Stimulated activated memory B cell treated with anti-CD40 and anti-IgM and Interleukin-4, amounts not matched to agents 10 μg/mL and 1 μg/mL and 100 μg/mL, for 72 hours (primary cell): Measurements from ENCODE around the gene MANSC4.

Experiments used
- ATAC-seq: fragments of 150-1000 bp; cut with Tn5 transposase; 2 replicates; pipeline ENCODE4 v1.10.0; 2021
- H3K27ac Mint-ChIP-seq: one replicate; pipeline ENCODE4 v1.8.0; 2022; ENCODE audit warnings: mild to moderate bottlenecking, mixed read lengths
- H3K27me3 Mint-ChIP-seq: one replicate; pipeline ENCODE4 v1.8.0; 2022; ENCODE audit warnings: mixed read lengths
- H3K36me3 Mint-ChIP-seq: one replicate; pipeline ENCODE4 v1.8.0; 2022; ENCODE audit warnings: mixed read lengths
- H3K4me1 Mint-ChIP-seq: one replicate; pipeline ENCODE4 v1.8.0; 2022; ENCODE audit warnings: mixed read lengths
- H3K4me3 Mint-ChIP-seq: one replicate; pipeline ENCODE4 v1.8.0; 2022; ENCODE audit warnings: mild to moderate bottlenecking, moderate library complexity, mixed read lengths
- H3K9me3 Mint-ChIP-seq: one replicate; pipeline ENCODE4 v1.8.0; 2022; ENCODE audit warnings: mixed read lengths

The MANSC4 gene

GRCh38 chr12:27808841-27809240, 28.8 kb upstream of the MANSC4 start:
- Mint-ChIP-seq H3K4me3 (no peak overlapping the region), H3K27me3 (peaks cover 13% of the 10 kb centered on the region), H3K4me1 (peaks cover 4% of the 10 kb centered on the region), H3K9me3 (no peaks in the 10 kb centered on the region), H3K36me3 (no peaks in the 10 kb centered on the region), H3K27ac (no peak overlapping the region)
- no peak for ATAC-seq

- no peaks in the 10 kb centered on the region for H3K36me3 Mint-ChIP-seq
- H3K27ac Mint-ChIP-seq, result no peak overlapping the region
- ATAC-seq, result no peak
- no peaks in the 10 kb centered on the region for H3K9me3 Mint-ChIP-seq
- H3K4me1 Mint-ChIP-seq, result peaks cover 4% of the 10 kb centered on the region
- no peak overlapping the region for H3K4me3 Mint-ChIP-seq
- peaks cover 13% of the 10 kb centered on the region for H3K27me3 Mint-ChIP-seq
Measured at GRCh38 chr12:27807063-27807703, 27.1 kb upstream of the MANSC4 start.

GRCh38 chr12:27806259-27806658, 26.2 kb upstream of the MANSC4 start:
- H3K27ac Mint-ChIP-seq, result no peak overlapping the region
- H3K4me1 Mint-ChIP-seq, result peaks cover 4% of the 10 kb centered on the region
- H3K36me3 Mint-ChIP-seq, result no peaks in the 10 kb centered on the region
- H3K9me3 Mint-ChIP-seq, result no peaks in the 10 kb centered on the region
- H3K4me3 Mint-ChIP-seq, result no peak overlapping the region
- H3K27me3 Mint-ChIP-seq, result peaks cover 13% of the 10 kb centered on the region
- ATAC-seq, result no peak

GRCh38 chr12:27805238-27805637, 25.2 kb upstream of the MANSC4 start:
- H3K27ac Mint-ChIP-seq, result no peak overlapping the region

GRCh38 chr12:27802936-27803335, 22.9 kb upstream of the MANSC4 start:
- H3K36me3 Mint-ChIP-seq, result peaks cover under 1% of the 10 kb centered on the region
- ATAC-seq, result no peak
- no peak overlapping the region for H3K4me3 Mint-ChIP-seq
- no peaks in the 10 kb centered on the region for H3K9me3 Mint-ChIP-seq
- no peak overlapping the region for H3K27ac Mint-ChIP-seq
- H3K27me3 Mint-ChIP-seq, result peaks cover 6% of the 10 kb centered on the region
- peaks cover 4% of the 10 kb centered on the region for H3K4me1 Mint-ChIP-seq

More at GRCh38 chr12:27805238-27805637, 25.2 kb upstream of the MANSC4 start:
- Mint-ChIP-seq H3K9me3 (no peaks in the 10 kb centered on the region), H3K27me3 (peaks cover 13% of the 10 kb centered on the region), H3K4me3 (no peak overlapping the region), H3K36me3 (no peaks in the 10 kb centered on the region), H3K4me1 (peaks cover 4% of the 10 kb centered on the region)
- ATAC-seq, result no peak

GRCh38 chr12:27802511-27802910, 22.5 kb upstream of the MANSC4 start:
- no peak overlapping the region for H3K27ac Mint-ChIP-seq
- H3K9me3 Mint-ChIP-seq, result no peaks in the 10 kb centered on the region
- peaks cover 5% of the 10 kb centered on the region for H3K36me3 Mint-ChIP-seq
- peaks cover 1% of the 10 kb centered on the region for H3K27me3 Mint-ChIP-seq
- ATAC-seq, result no peak
- H3K4me3 Mint-ChIP-seq, result no peak overlapping the region
- H3K4me1 Mint-ChIP-seq, result peaks cover 4% of the 10 kb centered on the region

GRCh38 chr12:27801630-27802029, 21.6 kb upstream of the MANSC4 start:
- H3K27ac Mint-ChIP-seq, result no peak overlapping the region
- H3K27me3 Mint-ChIP-seq, result no peaks in the 10 kb centered on the region
- ATAC-seq, result no peak
- peaks cover 14% of the 10 kb centered on the region for H3K36me3 Mint-ChIP-seq
- no peak overlapping the region for H3K4me3 Mint-ChIP-seq
- H3K9me3 Mint-ChIP-seq, result no peaks in the 10 kb centered on the region
- H3K4me1 Mint-ChIP-seq, result peaks cover 4% of the 10 kb centered on the region

- H3K4me1 Mint-ChIP-seq, result peaks cover 4% of the 10 kb centered on the region
- ATAC-seq, result no peak
- H3K36me3 Mint-ChIP-seq, result peaks cover 15% of the 10 kb centered on the region
- H3K4me3 Mint-ChIP-seq, result no peak overlapping the region
- no peaks in the 10 kb centered on the region for H3K9me3 Mint-ChIP-seq
- no peaks in the 10 kb centered on the region for H3K27me3 Mint-ChIP-seq
- no peak overlapping the region for H3K27ac Mint-ChIP-seq
Measured at GRCh38 chr12:27800819-27801218, 20.8 kb upstream of the MANSC4 start.

- H3K4me3 Mint-ChIP-seq, result no peak overlapping the region
- no peak overlapping the region for H3K27ac Mint-ChIP-seq
- H3K9me3 Mint-ChIP-seq, result no peaks in the 10 kb centered on the region
- no peaks in the 10 kb centered on the region for H3K27me3 Mint-ChIP-seq
- ATAC-seq, result no peak
- peaks cover 34% of the 10 kb centered on the region for H3K36me3 Mint-ChIP-seq
- no peaks in the 10 kb centered on the region for H3K4me1 Mint-ChIP-seq
Measured at GRCh38 chr12:27797301-27798025, 17.4 kb upstream of the MANSC4 start.

- no peaks in the 10 kb centered on the region for H3K4me1 Mint-ChIP-seq
- no peaks in the 10 kb centered on the region for H3K9me3 Mint-ChIP-seq
- no peak for ATAC-seq
- H3K27ac Mint-ChIP-seq, result no peak overlapping the region
- peaks cover 46% of the 10 kb centered on the region for H3K36me3 Mint-ChIP-seq
- no peak overlapping the region for H3K4me3 Mint-ChIP-seq
- no peaks in the 10 kb centered on the region for H3K27me3 Mint-ChIP-seq
Measured at GRCh38 chr12:27796128-27796527, 16.1 kb upstream of the MANSC4 start.

- H3K27ac Mint-ChIP-seq, result no peak overlapping the region
- H3K36me3 Mint-ChIP-seq, result peaks cover 46% of the 10 kb centered on the region
- H3K27me3 Mint-ChIP-seq, result no peaks in the 10 kb centered on the region
- no peak overlapping the region for H3K4me3 Mint-ChIP-seq
- H3K9me3 Mint-ChIP-seq, result no peaks in the 10 kb centered on the region
- ATAC-seq, result no peak
- H3K4me1 Mint-ChIP-seq, result no peaks in the 10 kb centered on the region
Measured at GRCh38 chr12:27794818-27795584, 15.0 kb upstream of the MANSC4 start.

GRCh38 chr12:27790179-27790578, 10.1 kb upstream of the MANSC4 start:
- peaks cover 27% of the 10 kb centered on the region for H3K36me3 Mint-ChIP-seq
- ATAC-seq, result no peak
- H3K4me1 Mint-ChIP-seq, result peaks cover 6% of the 10 kb centered on the region
- no peaks in the 10 kb centered on the region for H3K27me3 Mint-ChIP-seq
- H3K9me3 Mint-ChIP-seq, result no peaks in the 10 kb centered on the region
- H3K27ac Mint-ChIP-seq, result no peak overlapping the region
- no peak overlapping the region for H3K4me3 Mint-ChIP-seq

- H3K4me3 Mint-ChIP-seq, result no peak overlapping the region
- H3K36me3 Mint-ChIP-seq, result peaks cover 12% of the 10 kb centered on the region
- peaks cover 14% of the 10 kb centered on the region for H3K4me1 Mint-ChIP-seq
- ATAC-seq, result no peak
- H3K27me3 Mint-ChIP-seq, result no peaks in the 10 kb centered on the region
- H3K27ac Mint-ChIP-seq, result no peak overlapping the region
- H3K9me3 Mint-ChIP-seq, result no peaks in the 10 kb centered on the region
Measured at GRCh38 chr12:27787559-27787958, 7.5 kb upstream of the MANSC4 start.

GRCh38 chr12:27785882-27786570, 6.0 kb upstream of the MANSC4 start:
- Mint-ChIP-seq H3K4me1 (peaks cover 29% of the 10 kb centered on the region), H3K27ac (no peak overlapping the region), H3K36me3 (peaks cover 6% of the 10 kb centered on the region), H3K27me3 (no peaks in the 10 kb centered on the region), H3K4me3 (no peak overlapping the region), H3K9me3 (no peaks in the 10 kb centered on the region)
- ATAC-seq, result no peak

GRCh38 chr12:27782481-27782880, 2.4 kb upstream of the MANSC4 start:
- H3K4me3 Mint-ChIP-seq, result no peak overlapping the region
- no peak for ATAC-seq
- H3K27me3 Mint-ChIP-seq, result no peaks in the 10 kb centered on the region
- no peak overlapping the region for H3K27ac Mint-ChIP-seq
- H3K9me3 Mint-ChIP-seq, result no peaks in the 10 kb centered on the region
- peaks cover 6% of the 10 kb centered on the region for H3K36me3 Mint-ChIP-seq
- peaks cover 39% of the 10 kb centered on the region for H3K4me1 Mint-ChIP-seq
